Measurements from ENCODE around the gene UBR2.

UBR2 gene

DNA sequence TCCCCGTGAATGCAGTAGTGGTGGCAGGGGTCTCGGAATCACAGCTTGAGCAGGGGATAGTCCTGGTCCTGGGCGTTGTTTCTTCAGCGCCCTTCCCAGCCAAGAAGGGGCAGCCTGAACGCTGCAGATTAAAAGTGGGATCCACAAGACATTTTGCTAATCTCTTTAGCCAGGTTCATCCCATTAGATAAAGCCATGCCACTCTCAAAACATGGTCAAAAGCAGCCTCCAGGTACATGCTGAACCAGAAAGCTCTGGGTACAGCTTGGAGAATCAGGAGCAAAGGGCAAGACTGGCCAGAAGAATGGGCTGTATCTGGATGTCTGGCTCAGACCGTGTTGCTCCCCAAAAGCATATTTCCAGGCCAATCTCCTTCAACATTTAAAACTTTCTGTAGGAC is 158.7 kb downstream of the UBR2 start, which contains the start of gene PRPH2:
Gene PRPH2 (minus strand): TSS at position 101 of the 400 bp plus-strand sequence. CDS start 263 bp downstream, outside the sequence.
- TF ChIP-seq, protein P1, sequence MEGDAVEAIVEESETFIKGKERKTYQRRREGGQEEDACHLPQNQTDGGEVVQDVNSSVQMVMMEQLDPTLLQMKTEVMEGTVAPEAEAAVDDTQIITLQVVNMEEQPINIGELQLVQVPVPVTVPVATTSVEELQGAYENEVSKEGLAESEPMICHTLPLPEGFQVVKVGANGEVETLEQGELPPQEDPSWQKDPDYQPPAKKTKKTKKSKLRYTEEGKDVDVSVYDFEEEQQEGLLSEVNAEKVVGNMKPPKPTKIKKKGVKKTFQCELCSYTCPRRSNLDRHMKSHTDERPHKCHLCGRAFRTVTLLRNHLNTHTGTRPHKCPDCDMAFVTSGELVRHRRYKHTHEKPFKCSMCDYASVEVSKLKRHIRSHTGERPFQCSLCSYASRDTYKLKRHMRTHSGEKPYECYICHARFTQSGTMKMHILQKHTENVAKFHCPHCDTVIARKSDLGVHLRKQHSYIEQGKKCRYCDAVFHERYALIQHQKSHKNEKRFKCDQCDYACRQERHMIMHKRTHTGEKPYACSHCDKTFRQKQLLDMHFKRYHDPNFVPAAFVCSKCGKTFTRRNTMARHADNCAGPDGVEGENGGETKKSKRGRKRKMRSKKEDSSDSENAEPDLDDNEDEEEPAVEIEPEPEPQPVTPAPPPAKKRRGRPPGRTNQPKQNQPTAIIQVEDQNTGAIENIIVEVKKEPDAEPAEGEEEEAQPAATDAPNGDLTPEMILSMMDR (IDR thresholded peaks at IDR 0.05; ENCODE audit: low read depth, low read length): no peak
- no peak for DNase-seq (ENCODE audit: low read depth in 2 of 2)
- H3K4me3 ChIP-seq (replicated peaks in 1 of 2; ENCODE audit: low read depth in 2 of 2, low read length in 2 of 2): no peak within 1 kb of the TSS

DNA sequence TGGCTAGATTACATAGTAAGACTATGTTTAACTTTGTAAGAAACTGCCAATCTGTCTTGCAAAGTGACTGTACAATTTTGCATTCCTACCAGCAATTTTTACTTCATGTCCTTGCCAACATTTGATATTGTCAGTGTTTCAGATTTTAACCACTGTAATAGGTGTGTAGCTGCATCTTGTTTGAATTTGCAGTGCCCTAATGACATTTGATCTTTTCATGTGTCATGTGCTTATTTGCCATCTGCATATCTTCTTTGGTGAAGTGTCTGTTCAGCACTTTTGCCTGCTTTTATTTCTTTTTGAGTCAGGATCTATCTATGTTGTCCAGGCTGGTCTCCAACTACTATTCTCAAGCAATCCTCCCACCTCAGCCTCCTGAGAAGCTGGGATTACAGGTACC is 161.0 kb downstream of the UBR2 start:
- TF ChIP-seq, protein P1 (IDR thresholded peaks at IDR 0.05; ENCODE audit: low read depth, low read length): no peak

DNA sequence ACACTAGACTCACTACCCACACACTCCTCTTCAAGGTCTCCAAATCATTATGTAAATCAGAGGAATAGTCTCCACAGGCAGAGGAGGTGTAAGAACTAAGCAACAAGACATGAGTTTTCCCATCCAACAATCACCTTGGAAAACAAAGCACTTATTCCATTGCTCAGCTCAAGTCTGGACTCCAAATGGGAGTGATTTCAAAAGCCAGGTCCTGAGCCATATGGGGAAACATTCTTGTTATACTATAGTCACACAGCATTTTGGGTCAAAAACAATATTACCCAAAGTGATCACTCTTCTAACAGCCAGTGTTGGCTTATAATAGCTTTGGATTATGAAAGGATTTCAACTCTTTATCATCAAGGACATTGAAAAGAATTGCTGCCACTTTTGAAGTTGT is 162.2 kb downstream of the UBR2 start:
- TF ChIP-seq, protein P1 (IDR thresholded peaks at IDR 0.05; ENCODE audit: low read depth, low read length): no peak
- H3K4me3 ChIP-seq (replicated peaks in 1 of 2; ENCODE audit: low read depth in 2 of 2, low read length in 2 of 2): no peak overlapping the region
- DNase-seq (ENCODE audit: low read depth in 2 of 2): no peak

More for the DNA sequence above, 161.0 kb downstream of the UBR2 start:
- no peak for DNase-seq (ENCODE audit: low read depth in 2 of 2)
- no peak overlapping the region for H3K4me3 ChIP-seq (replicated peaks in 1 of 2; ENCODE audit: low read depth in 2 of 2, low read length in 2 of 2)

DNA sequence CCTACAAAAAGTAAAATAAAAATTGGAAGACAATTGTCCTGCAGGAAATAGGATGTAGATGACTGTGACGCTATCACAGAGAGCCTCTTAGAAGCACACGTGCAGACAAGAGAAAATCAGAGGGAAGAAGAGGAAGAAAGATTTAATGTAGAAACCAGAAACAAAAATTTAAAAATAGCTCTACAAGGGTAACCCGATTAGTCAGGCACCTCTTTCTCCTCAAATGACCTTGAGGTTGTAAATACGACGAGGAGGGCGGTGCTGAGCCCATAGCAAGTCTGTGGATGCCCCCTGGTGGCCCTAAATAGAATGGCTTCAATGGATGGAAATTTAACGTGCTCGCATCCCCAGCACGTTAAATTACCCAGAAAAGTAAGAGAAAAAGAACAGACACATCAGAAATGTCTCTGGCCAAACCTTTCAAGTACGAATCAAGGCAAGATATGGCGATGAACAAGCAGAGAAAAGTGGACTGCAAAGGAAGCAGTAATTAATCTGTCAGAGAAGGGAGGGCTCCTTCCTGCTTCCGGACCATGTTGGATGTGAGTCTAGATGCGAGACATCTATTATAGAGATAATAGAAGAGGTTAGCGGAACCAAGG is 162.8 kb downstream of the UBR2 start:
- peak overlapping the region in 1 of 2 donors; percentile 34 for H3K4me3 ChIP-seq (replicated peaks in 1 of 2; ENCODE audit: low read depth in 2 of 2, low read length in 2 of 2)
- DNase-seq (ENCODE audit: low read depth in 2 of 2): peak; percentile 94
- TF ChIP-seq, protein P1 (IDR thresholded peaks at IDR 0.05; ENCODE audit: low read depth, low read length): peak; percentile 81

DNA sequence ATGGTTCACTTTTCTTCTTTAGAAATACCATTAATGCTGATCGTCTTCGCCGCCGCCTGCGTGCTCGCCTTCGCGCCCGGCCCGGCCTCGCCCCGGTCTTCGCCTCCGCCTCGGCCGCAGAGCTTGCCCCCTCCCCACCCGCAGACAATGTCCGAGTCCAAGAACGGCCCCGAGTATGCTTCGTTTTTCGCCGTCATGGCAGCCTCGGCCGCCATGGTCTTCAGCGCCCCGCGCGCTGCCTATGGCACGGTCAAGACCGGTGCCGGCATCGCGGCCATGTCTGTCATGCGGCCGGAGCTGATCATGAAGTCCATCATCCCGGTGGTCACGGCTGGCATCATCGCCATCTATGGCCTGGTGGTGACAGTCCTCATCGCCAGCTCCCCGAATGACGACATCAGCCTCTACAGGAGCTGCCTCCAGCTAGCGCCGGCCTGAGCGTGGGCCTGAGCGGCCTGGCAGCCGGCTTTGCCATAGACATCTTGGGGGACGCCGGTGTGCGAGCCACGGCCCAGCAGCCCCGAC is 163.3 kb downstream of the UBR2 start:
- TF ChIP-seq, protein P1 (IDR thresholded peaks at IDR 0.05; ENCODE audit: low read depth, low read length): no peak
- DNase-seq (ENCODE audit: low read depth in 2 of 2): peak in 1 of 2 donors; percentile 26
- peak overlapping the region in 1 of 2 donors; percentile 34 for H3K4me3 ChIP-seq (replicated peaks in 1 of 2; ENCODE audit: low read depth in 2 of 2, low read length in 2 of 2)

DNA sequence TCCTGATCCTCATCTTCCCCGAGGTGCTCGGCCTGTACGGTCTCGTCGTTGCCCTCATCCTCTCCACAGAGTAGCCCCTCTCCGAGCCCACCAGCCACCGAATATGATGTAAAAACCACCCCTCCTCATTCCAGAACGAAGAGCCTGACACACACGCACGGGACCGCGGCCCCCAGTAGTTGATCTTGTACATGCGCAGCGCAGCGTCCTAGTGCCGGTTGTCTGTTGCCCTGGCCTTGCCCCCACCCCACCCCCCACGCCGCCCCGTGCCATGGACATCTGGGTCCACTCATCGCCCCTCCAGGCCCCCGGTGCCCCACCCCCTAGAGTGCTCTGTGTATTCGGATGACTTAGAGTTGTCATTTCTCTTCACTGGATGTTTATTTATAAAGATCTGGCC is 163.8 kb downstream of the UBR2 start:
- TF ChIP-seq, protein P1 (IDR thresholded peaks at IDR 0.05; ENCODE audit: low read depth, low read length): no peak
- no peak overlapping the region for H3K4me3 ChIP-seq (replicated peaks in 1 of 2; ENCODE audit: low read depth in 2 of 2, low read length in 2 of 2)
- no peak for DNase-seq (ENCODE audit: low read depth in 2 of 2)

All from cardiac fibroblast (primary cell).